Measurements from ENCODE around the gene MAF.

Gene MAF

GRCh38 chr16:79599837-79600637 is 500 bp downstream of the MAF start:
- no peaks in the 10 kb centered on the region for H3K79me1 ChIP-seq (replicated peaks; ENCODE audit: low read length, poor library complexity, severe bottlenecking)
- peak overlapping the region in 1 of 2 experiments; percentile 79 for H3K4ac ChIP-seq (ENCODE audit: low read depth in 1 of 2, low read length in 2 of 2)
- H2BK12ac ChIP-seq (ENCODE audit: low read length in 2 of 2), result peak overlapping the region in 1 of 2 experiments; percentile 34
- peaks cover 1% of the 10 kb centered on the region for H3K4me1 ChIP-seq (ENCODE audit: control insufficient read depth, insufficient read depth, low read depth, low read length)
- no peaks in the 10 kb centered on the region for H3K9me3 ChIP-seq (ENCODE audit: control insufficient read depth, low read length)
- H3K27ac ChIP-seq (ENCODE audit: low read length, poor library complexity, severe bottlenecking), result peak overlapping the region; percentile 94
- no peaks in the 10 kb centered on the region for H3K27me3 ChIP-seq (ENCODE audit: control insufficient read depth in 1 of 2, insufficient read depth in 1 of 2, low read length in 2 of 2)
- H2AFZ ChIP-seq (ENCODE audit: low read depth, low read length), result peak overlapping the region; percentile 56
- H3K4me2 ChIP-seq (ENCODE audit: low read length, poor library complexity, severe bottlenecking), result peak overlapping the region; percentile 81
- peak overlapping the region; percentile 95 for H3K9ac ChIP-seq (ENCODE audit: low read length)
- peak; percentile 65 for DNase-seq
- peak overlapping the region; percentile 89 for H4K91ac ChIP-seq (ENCODE audit: low read length)
- H2BK15ac ChIP-seq (ENCODE audit: low read depth, poor library complexity, severe bottlenecking), result peak overlapping the region; percentile 69
- peak overlapping the region; percentile 34 for H2BK120ac ChIP-seq (ENCODE audit: low read depth, low read length)
- peaks cover 0 to 4% of the 10 kb centered on the region in 2 experiments for H3K36me3 ChIP-seq (ENCODE audit: control insufficient read depth in 1 of 2, insufficient read depth in 2 of 2, low read depth in 1 of 2, low read length in 2 of 2)
- peak overlapping the region in 1 of 2 experiments; percentile 61 for H3K14ac ChIP-seq (ENCODE audit: low read length in 2 of 2)
- WGBS, result under 1% methylated on average over 54 of the region's 84 CpGs
- H3K18ac ChIP-seq (ENCODE audit: low read depth in 1 of 2, low read length in 2 of 2), result peak overlapping the region; percentile 75 to 93
- H2AK5ac ChIP-seq (ENCODE audit: low read length, severe bottlenecking), result no peak overlapping the region
- H3K4me3 ChIP-seq (ENCODE audit: insufficient read depth in 1 of 2, low read depth in 1 of 2, low read length in 2 of 2), result peak overlapping the region; percentile 74 to 89
- H3K23ac ChIP-seq (ENCODE audit: low read length in 2 of 2), result peak overlapping the region in 1 of 2 experiments; percentile 72
- peak overlapping the region; percentile 54 for H4K8ac ChIP-seq (ENCODE audit: low read length)
- H2BK5ac ChIP-seq (ENCODE audit: low read depth, low read length, poor library complexity, severe bottlenecking), result peak overlapping the region; percentile 87

DNA sequence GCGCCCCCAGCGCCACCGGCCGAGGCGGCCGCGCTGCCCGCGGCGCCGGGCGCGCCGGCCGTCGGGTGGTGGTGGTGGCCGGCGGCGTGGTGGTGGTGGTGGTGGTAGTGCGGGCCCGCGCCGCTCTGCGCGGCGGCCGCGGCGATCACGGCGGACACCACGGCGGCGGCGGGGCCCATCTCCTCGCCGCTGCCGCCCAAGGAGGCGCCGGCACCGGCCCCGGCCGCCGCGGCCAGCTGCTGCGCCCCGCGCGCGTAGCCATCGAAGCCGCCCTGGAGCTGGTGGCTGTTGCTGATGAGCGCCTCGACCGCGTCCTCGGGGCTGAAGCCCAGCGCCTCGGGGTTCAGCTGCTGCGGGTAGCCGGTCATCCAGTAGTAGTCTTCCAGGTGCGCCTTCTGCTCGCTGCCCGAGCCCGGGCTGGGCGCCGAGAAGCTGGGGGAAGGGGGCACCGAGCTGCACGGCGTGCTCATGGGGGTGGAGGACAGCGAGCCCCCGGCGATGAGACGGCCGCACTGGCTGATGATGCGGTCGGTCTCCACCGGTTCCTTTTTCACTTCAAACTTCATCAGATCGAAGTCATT is 1.2 kb downstream of the MAF start:
- Histone ChIP-seq H4K91ac (ENCODE audit: low read length) (peak overlapping the region; percentile 89), H3K18ac (ENCODE audit: low read depth in 1 of 2, low read length in 2 of 2) (peak overlapping the region; percentile 34 to 93), H3K79me1 (replicated peaks; ENCODE audit: low read length, poor library complexity, severe bottlenecking) (no peaks in the 10 kb centered on the region), H3K4ac (ENCODE audit: low read depth in 1 of 2, low read length in 2 of 2) (peak overlapping the region in 1 of 2 experiments; percentile 54), H3K27ac (ENCODE audit: low read length, poor library complexity, severe bottlenecking) (peak overlapping the region; percentile 72), H3K36me3 (ENCODE audit: control insufficient read depth in 1 of 2, insufficient read depth in 2 of 2, low read depth in 1 of 2, low read length in 2 of 2) (peaks cover 0 to 4% of the 10 kb centered on the region in 2 experiments), H3K23ac (ENCODE audit: low read length in 2 of 2) (peak overlapping the region; percentile 39 to 97), H2AFZ (ENCODE audit: low read depth, low read length) (no peak overlapping the region), H4K8ac (ENCODE audit: low read length) (no peak overlapping the region), H3K14ac (ENCODE audit: low read length in 2 of 2) (peak overlapping the region in 1 of 2 experiments; percentile 99), H3K4me3 (ENCODE audit: insufficient read depth in 1 of 2, low read depth in 1 of 2, low read length in 2 of 2) (peak overlapping the region; percentile 74 to 89), H3K9ac (ENCODE audit: low read length) (peak overlapping the region; percentile 90), H2BK120ac (ENCODE audit: low read depth, low read length) (peak overlapping the region; percentile 27), H3K4me1 (ENCODE audit: control insufficient read depth, insufficient read depth, low read depth, low read length) (peaks cover 1% of the 10 kb centered on the region), H2AK5ac (ENCODE audit: low read length, severe bottlenecking) (no peak overlapping the region), H2BK5ac (ENCODE audit: low read depth, low read length, poor library complexity, severe bottlenecking) (peak overlapping the region; percentile 26), H2BK15ac (ENCODE audit: low read depth, poor library complexity, severe bottlenecking) (peak overlapping the region; percentile 73), H3K27me3 (ENCODE audit: control insufficient read depth in 1 of 2, insufficient read depth in 1 of 2, low read length in 2 of 2) (no peaks in the 10 kb centered on the region), H3K4me2 (ENCODE audit: low read length, poor library complexity, severe bottlenecking) (peak overlapping the region; percentile 26), H2BK12ac (ENCODE audit: low read length in 2 of 2) (peak overlapping the region in 1 of 2 experiments; percentile 29), H3K9me3 (ENCODE audit: control insufficient read depth, low read length) (no peaks in the 10 kb centered on the region)
- no peak for DNase-seq
- WGBS, result 0% methylated on average over 35 of the region's 79 CpGs

DNA sequence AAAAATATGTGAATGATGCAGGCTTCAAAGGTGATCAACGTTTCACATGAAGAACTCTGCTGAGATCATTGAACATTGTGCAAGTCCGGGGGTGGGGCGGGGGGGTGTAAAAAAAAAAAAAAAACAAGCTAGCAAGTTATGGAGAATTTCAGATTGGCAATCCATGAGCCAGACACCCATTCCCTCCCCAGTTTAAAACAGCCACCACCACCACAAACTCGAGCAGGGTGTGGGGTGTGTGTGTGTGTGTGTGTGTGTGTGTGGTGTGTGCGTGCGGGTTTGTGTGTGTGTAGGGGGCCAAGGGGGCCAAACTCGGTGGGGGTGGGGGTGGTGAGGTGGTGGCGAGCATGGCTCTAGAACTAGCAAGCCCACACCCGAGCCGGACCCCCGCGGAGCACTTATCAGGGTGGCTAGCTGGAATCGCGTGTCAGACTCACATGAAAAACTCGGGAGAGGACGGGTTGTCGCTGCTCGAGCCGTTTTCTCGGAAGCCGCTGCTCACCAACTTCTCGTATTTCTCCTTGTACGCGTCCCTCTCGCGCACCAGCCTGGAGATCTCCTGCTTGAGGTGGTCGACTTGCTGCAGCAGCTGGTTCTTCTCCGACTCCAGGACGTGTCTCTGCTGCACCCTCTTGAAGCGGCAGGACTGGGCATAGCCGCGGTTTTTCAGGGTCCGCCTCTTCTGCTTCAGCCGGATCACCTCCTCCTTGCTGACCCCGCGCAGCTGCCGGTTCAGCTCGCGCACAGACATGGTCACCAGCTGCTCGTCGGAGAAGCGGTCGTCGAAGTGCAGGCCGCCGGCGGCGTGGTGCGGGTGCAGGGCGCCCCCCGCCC is 2.0 kb downstream of the MAF start:
- Histone ChIP-seq H2AFZ (ENCODE audit: low read depth, low read length) (no peak overlapping the region), H3K9me3 (ENCODE audit: control insufficient read depth, low read length) (no peaks in the 10 kb centered on the region), H3K4me2 (ENCODE audit: low read length, poor library complexity, severe bottlenecking) (peak overlapping the region; percentile 26), H3K36me3 (ENCODE audit: control insufficient read depth in 1 of 2, insufficient read depth in 2 of 2, low read depth in 1 of 2, low read length in 2 of 2) (peaks cover 0 to 6% of the 10 kb centered on the region in 2 experiments), H3K14ac (ENCODE audit: low read length in 2 of 2) (peak overlapping the region in 1 of 2 experiments; percentile 70), H3K9ac (ENCODE audit: low read length) (peak overlapping the region; percentile 92), H2BK12ac (ENCODE audit: low read length in 2 of 2) (peak overlapping the region in 1 of 2 experiments; percentile 72), H3K4me3 (ENCODE audit: insufficient read depth in 1 of 2, low read depth in 1 of 2, low read length in 2 of 2) (peak overlapping the region; percentile 74 to 96), H2BK5ac (ENCODE audit: low read depth, low read length, poor library complexity, severe bottlenecking) (no peak overlapping the region), H4K91ac (ENCODE audit: low read length) (no peak overlapping the region), H2AK5ac (ENCODE audit: low read length, severe bottlenecking) (no peak overlapping the region), H3K4ac (ENCODE audit: low read depth in 1 of 2, low read length in 2 of 2) (peak overlapping the region in 1 of 2 experiments; percentile 79), H3K4me1 (ENCODE audit: control insufficient read depth, insufficient read depth, low read depth, low read length) (peaks cover 1% of the 10 kb centered on the region), H3K79me1 (replicated peaks; ENCODE audit: low read length, poor library complexity, severe bottlenecking) (peaks cover 1% of the 10 kb centered on the region), H3K27ac (ENCODE audit: low read length, poor library complexity, severe bottlenecking) (peak overlapping the region; percentile 72), H3K27me3 (ENCODE audit: control insufficient read depth in 1 of 2, insufficient read depth in 1 of 2, low read length in 2 of 2) (no peaks in the 10 kb centered on the region), H2BK15ac (ENCODE audit: low read depth, poor library complexity, severe bottlenecking) (no peak overlapping the region), H4K8ac (ENCODE audit: low read length) (peak overlapping the region; percentile 42), H3K18ac (ENCODE audit: low read depth in 1 of 2, low read length in 2 of 2) (peak overlapping the region; percentile 59 to 91), H2BK120ac (ENCODE audit: low read depth, low read length) (no peak overlapping the region), H3K23ac (ENCODE audit: low read length in 2 of 2) (peak overlapping the region in 1 of 2 experiments; percentile 10)
- DNase-seq, result peak; percentile 76
- whole genome bisulfite sequencing, result under 1% methylated on average over 27 of the region's 51 CpGs

Measured in mesenchymal stem cell (in vitro differentiated cells and primary cell).